Measurements from ENCODE around the gene HES5.

GRCh38 chr1:2501041-2501819 lies 28.8 kb downstream of the HES5 start:
- TF ChIP-seq CTCF (conservative IDR thresholded peaks at IDR 0.05; ENCODE audit: low read depth in 2 of 2) = no peak
- no peak for TF ChIP-seq POLR2AphosphoS5 (IDR thresholded peaks at IDR 0.05; ENCODE audit: low read depth)
- no peak for TF ChIP-seq STAT1 (IDR thresholded peaks at IDR 0.05; ENCODE audit: unreplicated experiment)
- TF ChIP-seq EZH2 (IDR thresholded peaks at IDR 0.05; ENCODE audit: low read depth, unreplicated experiment) = no peak
- TF ChIP-seq JUNB (IDR thresholded peaks at IDR 0.05; ENCODE audit: unreplicated experiment) = no peak
- no peak for TF ChIP-seq CREB1 (CRISPR knock-in tag; IDR thresholded peaks at IDR 0.05; ENCODE audit: low read depth)
- TF ChIP-seq EZH2phosphoT487 (IDR thresholded peaks at IDR 0.05; ENCODE audit: unreplicated experiment) = no peak
- TF ChIP-seq ZNF331 (CRISPR knock-in tag; IDR thresholded peaks at IDR 0.05; ENCODE audit: low read depth) = no peak
- TF ChIP-seq REST (IDR thresholded peaks at IDR 0.05; ENCODE audit: unreplicated experiment) = no peak
- no peak for TF ChIP-seq NANOG (IDR thresholded peaks at IDR 0.05; ENCODE audit: borderline replicate concordance)
- TF ChIP-seq ZNF114 (CRISPR knock-in tag; IDR thresholded peaks at IDR 0.05) = no peak
- no peak for TF ChIP-seq ETS1 (IDR thresholded peaks at IDR 0.05)
- no peak for TF ChIP-seq ZNF462 (CRISPR knock-in tag; IDR thresholded peaks at IDR 0.05)
